Measurements from ENCODE around the gene VTI1B. TPM values are rescaled to one million over a fixed set of nuclear protein-coding genes. Genes with fewer than 3 reads are reported as not detected.
A peak's percentile ranks its signal among the peaks of the same experiment; 100 is the strongest.
"Not testable (repeated sequence)": the region's sequence is repeated elsewhere in the genome, so short reads cannot be mapped to it uniquely, and the experiment has no call there.

Gene VTI1B
- total RNA-seq, 1 experiment from 2014 or later = 52.8 TPM

GRCh38 chr14:67630186-67630585, 44.2 kb downstream of the VTI1B start:
- no peak for DNase-seq (ENCODE audit: low read depth)

- DNase-seq (ENCODE audit: low read depth) = no peak
These were observed 46.9 kb downstream of the VTI1B start for GRCh38 chr14:67627519-67627918.

- not testable (repeated sequence) for DNase-seq (ENCODE audit: low read depth)
These were observed 48.3 kb downstream of the VTI1B start for GRCh38 chr14:67626131-67626530.

- peak; percentile 31 for DNase-seq (ENCODE audit: low read depth)
These were observed 51.3 kb downstream of the VTI1B start for GRCh38 chr14:67623114-67623513.

GRCh38 chr14:67622675-67623074, 51.8 kb downstream of the VTI1B start:
- peak; percentile 68 for DNase-seq (ENCODE audit: low read depth)

- DNase-seq (ENCODE audit: low read depth) = no peak
These were observed 54.1 kb downstream of the VTI1B start for GRCh38 chr14:67620217-67620785.

GRCh38 chr14:67619446-67620216, 54.8 kb downstream of the VTI1B start, which contains the start of gene ARG2:
TSS of gene ARG2 (plus strand) at chr14:67619920. CDS start at chr14:67619978, 58 bp downstream.
- peak; percentile 82 for DNase-seq (ENCODE audit: low read depth)

- DNase-seq (ENCODE audit: low read depth) = peak; percentile 75
These were observed 55.8 kb downstream of the VTI1B start for GRCh38 chr14:67618617-67619063.

GRCh38 chr14:67610491-67610890, 63.9 kb downstream of the VTI1B start:
- no peak for DNase-seq (ENCODE audit: low read depth)

- no peak for DNase-seq (ENCODE audit: low read depth)
These were observed 64.7 kb downstream of the VTI1B start for GRCh38 chr14:67609642-67610310.

GRCh38 chr14:67607646-67608045, 66.8 kb downstream of the VTI1B start:
- no peak for DNase-seq (ENCODE audit: low read depth)

- DNase-seq (ENCODE audit: low read depth) = no peak
These were observed 71.4 kb downstream of the VTI1B start for GRCh38 chr14:67602995-67603545.

- no peak for DNase-seq (ENCODE audit: low read depth)
These were observed 72.4 kb downstream of the VTI1B start for GRCh38 chr14:67602076-67602475.

GRCh38 chr14:67600562-67600974, 73.9 kb downstream of the VTI1B start:
- not testable (repeated sequence) for DNase-seq (ENCODE audit: low read depth)

GRCh38 chr14:67599698-67600561, 74.5 kb downstream of the VTI1B start, which contains the start of gene PIGH:
TSS of gene PIGH (minus strand) at chr14:67600268. CDS start at chr14:67600203, 65 bp downstream.
- peak; percentile 75 for DNase-seq (ENCODE audit: low read depth)

Other genes starting within 250 kb of the VTI1B start
- gene TMEM229B, start 185.9 kb downstream of the VTI1B start, total RNA-seq (2014; rRNA removed) = 0.06 TPM in 1 of 2 replicates, not detected in the other
- gene PLEKHH1, start 141.3 kb downstream of the VTI1B start, total RNA-seq (2014; rRNA removed) = 0.06 TPM in 1 of 2 replicates, not detected in the other
- 11.3 and 13.4 TPM in 2 replicates for gene PIGH, start 74.4 kb downstream of the VTI1B start, total RNA-seq (2014; rRNA removed)
- 0.80 and 3.1 TPM in 2 replicates for gene ARG2, start 54.7 kb downstream of the VTI1B start, total RNA-seq (2014; rRNA removed)
- 69.7 and 78.0 TPM in 2 replicates for gene RDH11, start 21.1 kb upstream of the VTI1B start, total RNA-seq (2014; rRNA removed)
- gene RDH12, start 27.3 kb upstream of the VTI1B start, total RNA-seq (2014; rRNA removed) = not detected in 2 replicates
- gene ZFYVE26, start 142.0 kb upstream of the VTI1B start, total RNA-seq (2014; rRNA removed) = 13.0 and 18.5 TPM in 2 replicates
- 10.4 and 14.5 TPM in 2 replicates for gene RAD51B, start 145.1 kb upstream of the VTI1B start, total RNA-seq (2014; rRNA removed)

All from LHCN-M2 (cell line).